Eye (tissue), 1 donor: Measurements from ENCODE around the gene MYZAP.
"Not testable (repeated sequence)": the region's sequence is repeated elsewhere in the genome, so short reads cannot be mapped to it uniquely, and the experiment has no call there.

ENCODE experiments used
- DNase-seq: peaks from one replicate; pipeline ENCODE4 v3.0.0-alpha.2; 2015

Gene MYZAP

DNA sequence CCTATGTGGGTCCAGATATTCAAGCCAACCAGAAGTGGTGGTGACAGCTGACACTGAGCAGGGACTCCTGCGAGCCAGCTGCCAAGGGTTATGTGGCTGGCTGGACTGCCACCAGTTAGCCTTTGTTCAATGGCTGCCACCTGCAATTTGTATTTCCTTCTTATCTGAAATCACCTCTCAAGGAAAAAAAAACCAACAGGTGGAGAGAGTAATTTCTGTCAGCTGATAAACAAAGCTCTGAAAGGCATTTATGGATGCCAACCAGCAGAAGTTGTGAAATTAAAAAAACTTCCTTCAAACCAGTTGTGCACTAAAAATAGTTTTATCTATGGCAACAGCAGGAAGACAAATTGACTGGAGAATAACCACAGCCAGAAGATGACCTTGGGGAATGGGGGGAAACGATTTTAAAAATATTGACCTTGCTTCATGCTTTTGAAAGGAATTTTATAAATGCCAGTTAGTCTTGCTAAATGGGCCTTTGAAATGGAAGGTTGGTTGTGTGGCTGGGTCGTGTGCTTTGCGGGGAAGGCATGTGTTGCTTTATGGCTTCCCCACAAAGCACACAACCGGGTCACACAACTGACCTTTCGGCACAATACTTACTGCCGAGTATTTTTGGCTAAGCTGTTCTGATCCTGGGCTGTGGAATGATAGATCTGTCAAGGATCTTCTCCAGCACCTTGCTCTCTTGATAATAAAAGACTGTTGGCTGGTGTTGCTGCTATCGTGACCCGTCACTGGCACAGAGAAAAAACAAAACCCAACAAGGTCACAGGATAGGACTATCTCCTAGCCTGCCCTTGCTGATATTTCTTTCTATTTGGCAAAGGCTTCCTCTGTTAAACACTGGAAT lies 3.5 kb downstream of the MYZAP start:
- DNase-seq: no peak

DNA sequence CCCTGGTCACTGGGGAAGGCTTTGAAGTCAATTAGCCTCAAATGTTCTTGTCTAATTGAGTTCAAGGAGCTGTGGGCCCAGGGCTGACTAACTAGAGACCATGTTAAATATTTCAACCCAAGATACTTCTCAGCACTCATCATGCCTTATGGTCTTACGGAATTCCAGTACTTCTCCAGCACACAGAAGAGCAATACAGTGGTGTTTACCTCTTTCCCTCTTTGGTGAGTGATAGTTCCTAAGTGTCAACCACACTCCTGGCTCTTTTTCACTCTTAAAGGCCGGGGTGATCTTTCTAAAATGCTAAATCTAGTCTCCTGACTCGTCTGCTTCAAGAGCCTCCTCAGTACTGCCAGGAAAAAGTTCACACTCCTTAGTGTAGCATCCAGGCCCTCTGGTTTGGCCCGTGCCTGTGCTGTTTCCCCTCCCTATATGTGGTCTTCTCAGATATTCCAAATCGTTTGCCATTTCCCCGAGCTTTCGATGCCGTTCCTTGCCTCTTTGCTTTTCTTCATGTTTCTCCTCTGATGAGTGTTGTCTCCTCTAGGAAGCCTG lies 4.7 kb downstream of the MYZAP start:
- no peak for DNase-seq

DNA sequence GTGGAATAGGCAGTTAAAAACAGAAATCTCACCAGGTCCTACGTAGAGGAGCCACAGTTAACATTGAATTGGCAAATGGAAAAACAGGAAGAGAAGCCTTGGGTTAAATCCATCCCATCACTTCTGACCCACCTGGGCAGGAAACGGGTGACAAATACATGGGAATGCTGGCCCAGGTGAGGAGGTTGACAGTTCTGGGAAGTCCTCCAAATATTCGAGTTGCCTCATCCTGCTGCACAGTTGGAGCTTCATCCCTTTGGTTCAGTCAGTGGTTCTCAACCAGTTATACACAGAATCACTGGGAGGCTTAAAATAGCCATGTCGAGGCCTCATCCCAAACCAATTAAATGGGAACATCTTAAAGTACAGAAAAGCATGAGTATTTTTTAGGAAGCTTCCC lies 5.3 kb downstream of the MYZAP start:
- no peak for DNase-seq

DNA sequence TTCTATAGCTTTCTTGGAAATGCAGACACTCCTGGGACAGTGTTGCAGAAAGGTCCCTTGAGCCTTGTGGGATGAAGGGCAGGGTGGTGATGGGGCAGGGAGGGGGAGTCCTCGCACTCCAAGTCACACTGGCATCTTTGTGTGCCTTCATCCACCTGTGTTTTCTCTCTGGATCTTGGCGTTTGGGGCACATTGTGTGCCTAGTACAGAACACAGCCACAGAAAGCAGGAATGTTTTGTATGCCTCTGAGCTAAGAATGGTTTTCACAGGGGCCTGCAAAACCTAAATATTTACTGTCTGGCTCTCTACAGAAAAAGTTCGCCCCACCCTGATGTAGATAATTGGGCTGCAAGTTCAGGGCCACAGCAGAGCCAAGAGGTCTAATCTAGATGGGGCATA lies 5.7 kb downstream of the MYZAP start:
- DNase-seq: no peak

DNA sequence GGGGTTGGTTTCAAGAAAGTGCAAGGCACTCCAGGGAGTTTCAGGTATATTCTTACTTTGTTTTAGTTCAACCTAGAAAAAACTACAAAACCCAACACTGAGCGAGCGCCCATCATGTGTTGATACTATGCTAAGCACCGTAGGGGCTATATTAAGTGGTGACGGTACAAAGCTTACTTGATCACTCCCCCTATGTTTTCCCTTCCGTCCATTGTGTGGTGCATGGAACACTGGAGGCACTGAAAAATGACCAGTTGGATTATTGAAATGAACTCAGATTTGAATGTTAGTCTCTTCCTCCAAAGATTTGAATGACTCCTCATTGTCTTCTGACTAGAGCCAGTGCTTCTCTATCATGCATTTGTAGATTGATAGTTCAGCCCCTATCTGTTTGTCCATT lies 6.6 kb downstream of the MYZAP start:
- DNase-seq: no peak

DNA sequence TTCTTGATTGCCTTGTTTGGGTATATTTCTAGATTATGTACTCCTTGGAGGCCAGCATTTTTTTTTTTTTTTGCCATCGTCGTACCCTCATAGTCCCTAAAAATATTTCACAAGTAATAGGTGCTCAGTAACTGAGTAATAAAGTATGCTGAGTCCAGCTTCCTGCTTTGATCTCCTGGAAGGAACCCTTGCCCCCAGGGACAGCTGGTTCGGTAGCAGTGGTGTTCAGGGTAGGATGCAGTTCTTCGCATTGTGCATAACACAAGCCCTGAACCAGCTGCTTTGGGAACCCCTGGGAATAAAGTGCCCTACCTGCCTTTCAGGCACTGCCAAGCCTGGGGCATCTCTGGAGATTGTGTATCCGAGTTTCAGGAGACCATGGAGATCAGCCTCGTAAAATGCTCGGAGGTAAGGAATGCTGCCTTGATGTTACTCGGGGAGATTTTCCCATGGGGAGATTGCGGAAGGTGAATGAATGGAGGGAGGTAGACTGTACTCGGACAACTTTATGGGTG lies 7.6 kb downstream of the MYZAP start:
- no peak for DNase-seq

DNA sequence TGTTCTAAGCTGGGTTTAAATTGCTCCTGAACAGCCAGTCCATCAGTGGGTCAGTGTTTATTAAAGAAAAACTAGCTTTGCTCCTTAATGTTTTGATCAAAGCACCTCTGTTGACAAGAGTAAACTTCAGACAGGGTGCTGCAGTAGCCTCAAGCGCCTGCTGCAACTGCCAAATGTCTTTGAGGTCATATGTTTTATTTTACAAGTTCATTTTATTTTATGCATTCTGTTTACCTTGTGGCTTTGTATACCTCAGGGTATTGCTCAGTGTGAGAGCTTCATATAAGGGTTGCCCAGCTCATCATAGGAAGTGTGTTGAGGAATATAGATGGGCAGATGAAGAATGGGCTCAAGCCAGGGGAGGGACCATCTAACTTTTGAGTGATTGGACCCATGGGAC lies 8.5 kb downstream of the MYZAP start:
- DNase-seq: no peak

DNA sequence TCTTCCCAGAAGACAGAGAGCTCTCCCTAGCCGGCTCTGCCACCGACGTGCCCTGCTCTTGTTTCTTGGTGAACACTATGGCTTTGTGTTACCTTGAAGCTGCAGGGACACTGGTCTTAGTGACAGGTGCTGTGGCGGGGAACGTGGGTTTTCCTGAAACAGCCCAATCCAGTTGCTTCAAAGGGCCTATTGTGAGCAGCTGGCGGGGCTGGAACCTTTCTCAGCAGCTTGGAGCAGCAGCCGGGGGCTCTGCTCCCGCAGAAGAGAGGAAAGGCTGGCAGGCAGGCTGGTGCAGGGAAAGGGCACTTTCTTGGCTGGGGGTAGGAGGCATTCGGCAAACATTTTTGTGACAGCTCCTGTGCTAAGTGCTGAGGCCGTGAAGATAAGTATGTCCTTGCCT lies 12.8 kb downstream of the MYZAP start:
- no peak for DNase-seq

DNA sequence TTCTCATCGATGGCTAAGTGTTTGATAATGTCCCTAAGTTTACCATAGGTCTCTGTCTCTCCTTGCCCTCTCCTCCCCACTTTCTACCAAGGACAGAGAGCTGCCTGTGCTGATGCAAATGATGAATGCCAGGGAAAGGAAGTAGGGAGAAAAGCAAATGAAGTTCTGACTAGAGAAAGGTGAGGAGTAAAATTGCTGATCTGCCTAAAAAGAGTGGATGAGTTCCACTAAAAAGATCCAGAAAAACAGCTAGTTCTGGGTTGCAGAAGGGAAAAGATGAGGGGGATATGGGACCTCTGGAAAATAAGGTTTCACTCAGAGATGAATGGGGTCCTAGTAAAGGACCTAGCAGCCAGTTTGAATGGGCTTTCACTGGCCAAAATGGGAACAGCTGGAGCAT lies 13.8 kb downstream of the MYZAP start:
- DNase-seq: no peak

DNA sequence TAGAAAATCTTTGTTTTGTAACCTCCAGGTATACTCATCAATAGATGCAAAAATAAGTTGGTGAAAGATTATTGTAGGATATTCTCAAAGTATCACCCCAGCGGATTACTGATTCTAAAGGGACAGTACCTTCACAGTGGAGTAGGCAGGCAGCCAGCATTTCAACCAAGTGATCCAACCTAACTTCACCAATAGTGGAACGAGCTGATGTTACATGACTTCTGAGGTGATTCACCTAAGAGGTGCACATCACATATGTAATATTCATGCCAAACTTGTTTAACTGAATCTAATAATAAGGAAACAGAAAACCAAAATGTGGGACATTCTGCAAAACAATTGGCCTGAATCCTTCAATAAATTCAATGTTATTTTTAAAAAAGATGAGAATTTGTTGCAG lies 14.3 kb downstream of the MYZAP start:
- no peak for DNase-seq

DNA sequence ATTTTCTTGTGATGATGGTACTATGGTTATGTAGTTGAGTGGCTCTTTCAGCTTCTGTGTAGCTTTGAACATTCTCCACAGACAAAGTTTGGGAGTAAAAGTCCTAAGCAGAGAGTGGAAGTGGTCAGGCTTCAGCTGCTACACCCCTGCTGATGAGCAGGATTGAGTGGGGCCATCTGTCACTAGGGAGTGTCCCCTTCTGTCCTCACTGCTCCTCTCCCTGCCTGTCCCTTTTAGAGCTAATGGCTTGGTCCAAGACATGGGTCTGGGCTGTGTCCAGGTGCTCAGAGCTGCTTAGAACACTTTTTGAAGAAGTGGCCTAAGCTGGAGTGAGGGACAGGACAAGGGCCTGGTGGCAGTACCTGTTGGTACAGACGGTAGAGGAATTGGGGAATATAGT lies 15.1 kb downstream of the MYZAP start:
- no peak for DNase-seq

DNA sequence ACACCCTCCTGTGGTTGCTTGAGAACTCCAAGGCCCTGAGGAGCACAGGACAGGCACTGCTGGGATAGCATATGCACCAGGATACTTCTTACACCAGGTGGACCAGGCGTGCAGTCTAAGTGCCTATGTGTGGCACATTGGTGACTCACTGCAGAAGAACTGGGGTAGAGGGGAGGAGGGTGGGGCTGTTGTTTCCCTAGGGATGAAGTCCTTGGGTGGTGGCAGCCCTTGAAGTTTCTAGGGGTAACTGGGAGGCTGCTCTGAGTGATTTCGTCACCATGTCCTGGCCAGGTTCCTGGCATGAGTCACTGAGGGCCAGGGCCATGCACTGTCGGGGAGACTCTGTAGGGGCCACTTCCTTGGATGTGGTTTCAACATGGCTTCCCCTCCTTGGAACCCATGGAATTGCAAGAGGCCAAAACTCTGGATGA lies 15.9 kb downstream of the MYZAP start:
- DNase-seq: no peak

DNA sequence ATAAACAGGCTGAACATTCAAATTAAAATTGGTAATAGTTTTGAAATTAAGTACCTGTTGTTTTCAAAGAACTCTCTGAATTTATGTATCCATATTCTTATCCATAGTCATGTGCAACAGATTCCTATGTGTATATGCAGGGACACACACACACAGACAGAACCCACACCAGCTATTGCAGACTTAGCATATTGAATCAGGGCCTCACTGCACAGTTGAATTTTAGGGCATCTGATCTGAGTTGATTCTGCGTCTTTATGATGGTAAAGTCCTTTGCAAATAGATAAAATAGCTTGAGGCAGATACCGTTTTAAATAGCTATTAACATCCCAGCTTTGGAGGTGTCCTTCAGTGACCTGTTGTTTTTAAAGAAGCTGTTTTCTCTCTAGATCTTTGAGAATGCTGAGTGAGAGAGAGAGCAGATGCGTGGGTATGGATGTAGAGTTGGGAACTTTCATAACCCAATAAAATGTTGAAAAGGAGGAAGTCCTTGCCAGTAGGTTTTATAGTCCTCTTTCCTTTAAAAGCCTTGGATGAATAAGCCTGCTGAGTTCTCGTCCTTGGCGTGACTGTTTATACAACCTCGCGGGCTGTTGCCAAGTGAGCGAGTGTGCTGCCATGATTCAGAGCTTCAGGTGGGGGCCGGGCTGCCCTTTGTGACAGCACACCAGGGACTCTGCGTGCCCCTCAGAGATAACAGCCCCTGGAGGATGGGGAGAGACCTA lies 18.3 kb downstream of the MYZAP start:
- no peak for DNase-seq

DNA sequence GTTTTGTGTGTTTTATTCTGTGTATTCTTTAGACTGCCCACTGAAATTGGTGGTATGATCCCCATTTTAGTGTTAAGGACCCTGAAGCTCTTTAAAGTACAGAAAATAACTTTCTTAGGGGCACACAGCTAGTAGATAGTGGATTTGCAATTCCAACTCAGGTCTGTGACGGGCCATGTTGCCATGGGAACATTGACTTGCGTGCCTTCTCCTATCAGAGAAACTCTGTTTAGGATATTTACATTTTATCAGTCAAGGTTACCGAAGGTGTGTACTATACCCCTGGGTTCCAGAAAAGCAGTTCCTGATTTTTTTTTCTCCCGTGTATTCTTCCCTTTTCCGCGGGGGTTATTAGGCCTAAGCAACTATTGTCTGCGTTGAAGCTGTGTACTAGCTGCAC lies 19.4 kb downstream of the MYZAP start:
- DNase-seq: no peak

DNA sequence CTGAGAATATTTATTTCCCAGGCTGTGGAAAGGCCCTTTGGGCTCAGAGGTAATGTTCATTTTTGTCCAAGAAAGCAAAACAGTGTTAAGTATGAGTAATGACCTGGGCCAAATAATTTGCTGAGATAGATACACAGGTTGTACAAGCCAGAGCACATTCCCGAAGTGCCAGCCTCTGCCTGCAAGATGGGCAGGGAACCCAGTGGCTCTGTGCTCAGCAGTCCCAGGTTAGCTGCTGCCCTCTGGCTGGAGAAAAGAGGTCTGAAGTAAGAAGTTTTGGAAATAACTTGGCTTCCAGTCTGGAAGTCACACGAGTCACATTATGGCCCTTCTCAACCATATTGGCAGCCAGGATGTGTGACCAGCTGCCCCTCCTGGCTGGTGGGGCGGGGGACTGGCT lies 20.2 kb downstream of the MYZAP start:
- no peak for DNase-seq

DNA sequence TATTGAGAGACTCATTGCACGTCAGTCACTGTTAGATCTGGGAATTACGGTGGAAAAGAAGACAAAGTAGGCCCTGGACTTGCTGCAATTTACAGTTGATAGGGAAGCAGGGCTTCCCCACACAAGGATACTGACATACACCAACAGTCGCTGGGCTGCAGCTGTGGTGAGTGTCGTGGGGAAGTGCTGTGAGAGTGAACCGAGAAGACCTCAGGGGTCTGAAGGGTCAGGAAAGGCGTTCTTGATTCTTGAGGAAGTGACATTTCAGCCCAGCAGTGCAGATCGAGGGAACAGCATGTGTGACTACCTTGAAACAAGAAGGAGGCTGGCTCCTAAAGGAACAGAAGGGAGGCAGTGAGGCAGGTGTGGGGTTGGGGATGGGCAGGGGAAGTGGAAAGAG lies 22.5 kb downstream of the MYZAP start:
- no peak for DNase-seq

DNA sequence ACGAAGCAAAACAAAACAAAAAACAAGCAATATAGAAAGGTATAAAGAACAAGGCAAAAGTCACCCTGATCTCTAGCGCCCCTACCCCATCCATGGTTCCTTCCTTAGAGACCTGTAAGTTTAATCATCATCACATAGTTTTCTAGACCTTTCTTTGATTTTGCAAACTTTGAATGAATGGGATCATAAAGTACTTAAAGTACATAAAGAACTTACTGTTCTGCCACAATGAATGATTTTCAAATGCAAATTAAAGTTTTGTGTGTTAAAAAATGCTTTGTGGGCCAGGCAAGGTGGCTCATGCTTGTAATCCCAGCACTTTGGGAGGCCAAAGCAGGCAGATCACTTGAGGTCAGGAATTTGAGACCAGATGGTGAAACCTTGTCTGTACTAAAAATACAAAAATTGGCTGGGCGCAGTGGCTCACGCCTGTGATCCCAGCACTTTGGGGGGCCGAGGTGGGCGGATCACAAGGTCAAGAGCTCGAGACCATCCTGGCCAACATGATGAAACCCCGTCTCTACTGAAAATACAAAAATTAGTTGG lies 24.3 kb downstream of the MYZAP start:
- not testable (repeated sequence) for DNase-seq

DNA sequence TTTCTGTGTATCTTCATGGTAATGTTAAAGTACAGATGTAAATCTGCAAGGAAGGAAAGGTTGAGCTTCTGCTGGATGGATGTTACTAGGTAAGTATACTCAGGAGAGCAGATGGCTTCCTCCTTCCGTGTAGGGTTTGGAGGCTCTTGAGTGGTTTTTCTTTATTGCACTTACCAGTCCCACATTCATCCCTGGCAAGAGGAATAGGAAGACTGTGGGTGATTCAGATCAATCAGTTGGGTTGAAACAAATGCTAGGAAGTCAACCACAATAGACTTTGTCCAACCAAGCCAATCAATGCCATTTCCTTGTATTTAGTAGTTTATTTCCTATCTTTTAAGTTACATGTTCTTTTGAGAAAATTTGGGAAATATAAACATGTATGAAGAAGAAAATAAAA lies 26.6 kb downstream of the MYZAP start:
- DNase-seq: no peak

DNA sequence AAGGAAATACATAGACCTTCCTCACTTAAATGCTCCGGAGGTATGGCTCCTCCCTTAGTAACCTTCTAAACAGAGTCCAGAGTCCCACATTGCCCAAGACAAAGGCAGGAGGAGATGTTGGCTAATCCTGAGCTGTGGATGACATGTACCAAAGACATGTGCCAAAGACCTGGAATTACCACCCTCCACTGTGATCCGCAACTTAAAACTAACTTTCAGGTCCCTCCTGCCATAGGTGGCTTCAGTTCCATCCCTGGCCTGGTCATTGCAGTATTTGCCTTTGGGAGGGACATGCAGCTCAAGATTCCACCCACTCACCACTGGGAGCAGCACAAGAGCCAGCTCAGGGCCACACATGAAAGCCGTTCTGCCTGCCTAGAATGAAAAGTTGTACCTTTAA lies 28.0 kb downstream of the MYZAP start:
- DNase-seq: no peak

DNA sequence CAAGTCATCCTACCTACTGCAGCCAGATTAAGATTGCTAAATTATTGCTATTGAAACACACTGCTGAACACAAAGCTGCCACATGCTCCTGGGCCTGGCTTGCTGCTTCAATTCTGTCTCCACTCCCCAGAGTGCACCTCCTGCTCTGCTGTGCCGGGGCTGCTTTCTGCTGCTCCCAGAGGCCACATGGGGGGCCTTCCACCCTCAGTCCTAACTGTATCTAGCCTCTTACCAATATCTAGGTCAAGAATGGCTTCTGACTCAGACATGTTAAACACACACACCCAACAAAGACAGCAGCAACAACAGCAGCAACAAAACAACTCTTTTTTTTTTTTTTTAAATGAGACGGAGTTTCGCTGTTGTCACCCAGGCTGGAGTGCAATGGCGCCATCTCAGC lies 33.0 kb downstream of the MYZAP start:
- DNase-seq: no peak

DNA sequence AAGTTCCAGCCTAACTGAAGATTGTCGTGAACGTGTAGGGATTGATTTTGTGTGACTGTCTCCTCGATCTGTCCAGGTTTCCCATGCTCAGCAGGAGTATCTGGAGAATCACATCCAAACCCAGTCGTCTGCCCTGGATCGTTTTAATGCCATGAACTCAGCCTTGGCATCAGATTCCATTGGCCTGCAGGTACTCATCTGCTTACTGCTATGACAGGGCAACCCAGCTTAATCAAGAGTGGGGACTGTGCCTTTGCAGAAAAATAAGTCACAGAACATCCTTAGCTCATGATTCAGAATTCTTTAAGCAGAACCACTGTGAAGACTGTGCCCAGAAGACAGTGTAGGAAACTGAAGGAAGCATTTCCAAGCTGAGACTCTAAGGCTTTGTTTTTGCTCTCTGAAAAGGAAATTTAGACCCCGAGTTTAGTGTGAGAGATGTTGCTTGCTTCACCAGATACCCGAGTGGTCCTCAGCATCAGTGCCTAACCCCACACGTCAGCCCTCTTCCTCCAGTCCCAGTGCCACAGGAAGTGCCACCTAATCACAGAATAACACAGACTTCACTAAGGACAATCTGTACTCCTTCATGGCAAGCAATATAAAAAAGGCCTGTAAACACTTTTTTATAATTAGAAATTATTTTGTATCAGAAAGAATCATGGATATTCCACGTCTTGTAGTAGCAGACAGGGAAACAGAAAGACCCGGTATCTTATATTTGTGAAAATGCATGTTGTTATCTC lies 34.2 kb downstream of the MYZAP start:
- DNase-seq: no peak

DNA sequence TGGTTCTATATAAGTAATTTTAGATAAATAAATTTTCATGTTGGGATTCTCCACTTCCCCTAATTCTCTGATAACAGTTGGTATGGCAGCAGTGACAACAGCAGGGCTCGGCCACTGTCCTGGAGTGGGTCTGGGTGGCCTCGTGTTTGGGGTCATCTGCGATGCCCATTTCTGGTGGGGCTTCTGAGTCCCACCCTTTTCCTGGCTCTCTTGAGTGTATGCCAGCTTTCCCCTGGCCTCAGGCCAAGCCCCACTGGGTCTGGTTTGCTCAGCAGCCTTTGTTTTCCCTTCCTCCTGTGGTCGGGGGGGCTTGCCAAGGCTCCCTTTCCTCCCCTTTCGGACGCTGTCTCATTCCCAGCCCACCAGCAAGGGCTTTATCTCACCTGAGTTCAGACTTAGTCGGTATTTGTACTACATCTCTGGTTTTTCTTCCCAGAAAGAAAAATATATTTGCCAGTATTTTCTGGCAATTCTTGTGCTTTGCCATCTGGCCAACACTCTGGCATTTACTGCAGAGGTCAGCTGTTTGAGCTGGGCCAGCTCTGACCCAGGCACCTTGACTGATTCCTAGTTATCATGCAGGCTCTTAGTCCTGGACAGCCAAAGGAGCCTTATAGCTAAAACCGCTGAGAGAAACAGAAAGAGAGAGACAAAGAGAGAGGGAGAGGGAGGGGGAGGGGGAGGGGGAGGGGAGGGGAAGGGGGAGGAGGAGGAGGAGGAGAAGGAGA lies 35.2 kb downstream of the MYZAP start:
- DNase-seq: no peak
